Hepatic stellate cell (primary cell): Measurements from ENCODE around the gene NRP2.

Source experiments
- DNase-seq: peaks from one replicate; pipeline ENCODE4 v3.0.0; 2011; ENCODE audit warnings: low spot score

The NRP2 gene

GRCh38 chr2:205733648-205734047 is 51.3 kb downstream of the NRP2 start:
- no peak for DNase-seq

- peak; percentile 80 for DNase-seq
Measured at GRCh38 chr2:205734436-205735037, 52.2 kb downstream of the NRP2 start.

DNA sequence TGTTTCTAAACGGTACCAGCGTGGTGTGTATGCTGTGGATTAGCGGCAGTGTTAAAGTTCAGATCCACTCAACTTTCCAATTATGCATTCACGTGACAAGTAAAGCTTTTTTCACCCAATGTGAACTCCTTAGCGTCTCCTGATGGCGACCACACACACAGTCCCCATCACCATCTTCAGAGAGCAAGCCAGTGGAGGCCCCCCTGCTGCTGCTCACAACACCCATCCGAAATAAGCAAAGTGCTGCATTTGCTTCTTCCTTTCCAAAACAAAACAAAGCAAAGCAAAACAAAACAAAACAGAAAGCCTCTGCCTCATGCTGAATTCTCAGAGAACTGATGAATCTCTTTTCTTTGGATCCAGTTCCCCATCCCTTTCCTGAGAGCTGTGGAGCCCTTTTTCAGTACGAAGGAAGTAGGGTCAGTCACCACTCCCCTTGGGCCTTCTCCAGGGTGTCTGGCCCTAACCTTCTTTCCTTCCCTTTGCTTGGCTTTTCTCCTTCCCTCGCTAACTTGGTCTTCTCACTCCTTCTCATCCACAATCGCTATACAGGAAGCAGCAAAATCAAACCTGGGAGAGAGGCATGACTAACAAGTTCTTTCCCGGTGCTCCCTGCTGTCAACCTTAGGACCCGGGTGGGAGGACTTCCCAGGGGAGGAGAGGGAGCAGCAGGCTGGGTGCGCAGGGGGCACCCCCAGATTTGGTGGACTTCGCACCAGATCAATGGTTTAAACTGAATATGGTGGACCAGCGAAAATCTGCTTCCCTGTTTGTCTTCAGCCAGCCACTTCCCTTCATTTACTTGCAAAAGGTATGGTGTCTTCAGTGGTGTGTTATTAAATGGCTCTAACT is 56.0 kb downstream of the NRP2 start:
- DNase-seq = no peak

GRCh38 chr2:205739620-205740019 is 57.3 kb downstream of the NRP2 start:
- DNase-seq = no peak

DNA sequence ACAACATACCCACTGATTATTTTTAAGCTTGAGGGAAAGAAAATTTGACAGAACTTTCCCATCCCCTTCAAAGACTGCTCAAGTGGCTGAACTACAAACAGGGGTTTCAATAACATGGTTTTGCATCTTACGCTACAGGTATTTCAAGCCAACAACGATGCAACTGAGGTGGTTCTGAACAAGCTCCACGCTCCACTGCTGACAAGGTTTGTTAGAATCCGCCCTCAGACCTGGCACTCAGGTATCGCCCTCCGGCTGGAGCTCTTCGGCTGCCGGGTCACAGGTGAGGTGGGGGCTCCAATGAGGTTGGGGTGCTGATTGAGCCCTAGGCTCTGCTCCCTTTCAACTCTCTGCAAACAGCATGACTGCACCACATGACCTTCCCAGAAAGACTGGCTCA is 58.1 kb downstream of the NRP2 start:
- no peak for DNase-seq

DNA sequence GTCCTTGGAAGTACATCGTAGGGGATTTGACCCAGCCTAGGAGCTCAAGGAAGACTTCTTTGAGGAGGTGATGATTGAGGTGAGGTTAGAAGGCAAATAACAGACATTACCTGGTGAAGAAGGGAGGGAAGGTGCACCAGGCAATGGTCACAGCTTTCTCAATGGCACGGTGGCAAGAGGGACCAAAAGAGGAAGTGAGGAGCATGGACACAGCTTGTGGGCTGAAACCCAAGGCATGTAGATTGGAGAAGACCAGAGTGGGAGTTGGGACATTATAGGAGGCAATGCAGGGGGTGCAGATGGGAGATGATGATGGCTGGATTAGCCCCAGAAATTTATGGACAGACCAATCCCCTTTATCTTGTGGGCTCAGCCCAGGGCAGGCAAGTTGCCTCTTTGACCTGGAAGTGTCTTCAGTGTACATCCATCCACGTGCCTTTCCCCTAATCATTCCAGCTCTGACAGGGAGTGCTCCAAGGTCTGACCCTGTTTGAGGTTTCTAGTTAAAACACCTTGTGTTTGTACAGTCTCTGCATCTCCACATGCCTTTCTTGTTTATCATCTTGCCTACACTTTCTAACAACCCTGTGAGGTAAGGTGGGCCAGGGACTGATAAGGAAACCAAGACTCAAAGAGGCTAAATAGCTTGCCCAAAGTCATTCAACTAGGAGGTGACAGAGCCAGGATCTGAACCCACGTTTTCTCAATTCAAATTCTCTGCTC is 59.1 kb downstream of the NRP2 start:
- no peak for DNase-seq

DNA sequence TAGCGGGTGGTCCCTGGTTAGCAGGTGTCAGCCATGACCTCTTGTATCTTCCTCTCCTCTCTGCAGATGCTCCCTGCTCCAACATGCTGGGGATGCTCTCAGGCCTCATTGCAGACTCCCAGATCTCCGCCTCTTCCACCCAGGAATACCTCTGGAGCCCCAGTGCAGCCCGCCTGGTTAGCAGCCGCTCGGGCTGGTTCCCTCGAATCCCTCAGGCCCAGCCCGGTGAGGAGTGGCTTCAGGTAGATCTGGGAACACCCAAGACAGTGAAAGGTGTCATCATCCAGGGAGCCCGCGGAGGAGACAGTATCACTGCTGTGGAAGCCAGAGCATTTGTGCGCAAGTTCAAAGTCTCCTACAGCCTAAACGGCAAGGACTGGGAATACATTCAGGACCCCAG is 60.8 kb downstream of the NRP2 start:
- no peak for DNase-seq

DNA sequence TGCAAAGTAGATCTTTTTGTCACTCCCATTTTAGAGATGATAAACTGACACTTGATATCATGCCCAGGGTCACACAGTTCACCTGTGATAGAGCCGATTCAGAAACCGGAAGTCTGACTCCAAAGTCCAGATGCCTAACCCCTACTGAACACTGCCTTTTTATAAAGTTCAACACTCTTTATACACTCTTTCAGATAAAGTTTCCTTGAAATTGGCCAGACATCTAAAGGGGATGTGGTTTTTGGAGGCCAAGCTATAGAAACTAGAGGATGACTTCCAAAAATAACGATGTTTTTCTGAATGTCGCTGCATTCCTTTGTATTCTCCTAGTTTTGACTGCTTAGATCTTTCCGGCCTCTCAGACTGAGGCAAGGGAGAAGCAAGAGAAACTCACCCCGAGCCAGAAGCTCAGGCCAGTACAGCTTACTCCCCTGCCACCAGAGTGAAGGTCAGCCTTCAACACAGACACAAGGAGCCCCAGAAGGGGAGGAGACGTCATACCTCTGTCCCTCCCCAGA is 61.8 kb downstream of the NRP2 start:
- DNase-seq = no peak

DNA sequence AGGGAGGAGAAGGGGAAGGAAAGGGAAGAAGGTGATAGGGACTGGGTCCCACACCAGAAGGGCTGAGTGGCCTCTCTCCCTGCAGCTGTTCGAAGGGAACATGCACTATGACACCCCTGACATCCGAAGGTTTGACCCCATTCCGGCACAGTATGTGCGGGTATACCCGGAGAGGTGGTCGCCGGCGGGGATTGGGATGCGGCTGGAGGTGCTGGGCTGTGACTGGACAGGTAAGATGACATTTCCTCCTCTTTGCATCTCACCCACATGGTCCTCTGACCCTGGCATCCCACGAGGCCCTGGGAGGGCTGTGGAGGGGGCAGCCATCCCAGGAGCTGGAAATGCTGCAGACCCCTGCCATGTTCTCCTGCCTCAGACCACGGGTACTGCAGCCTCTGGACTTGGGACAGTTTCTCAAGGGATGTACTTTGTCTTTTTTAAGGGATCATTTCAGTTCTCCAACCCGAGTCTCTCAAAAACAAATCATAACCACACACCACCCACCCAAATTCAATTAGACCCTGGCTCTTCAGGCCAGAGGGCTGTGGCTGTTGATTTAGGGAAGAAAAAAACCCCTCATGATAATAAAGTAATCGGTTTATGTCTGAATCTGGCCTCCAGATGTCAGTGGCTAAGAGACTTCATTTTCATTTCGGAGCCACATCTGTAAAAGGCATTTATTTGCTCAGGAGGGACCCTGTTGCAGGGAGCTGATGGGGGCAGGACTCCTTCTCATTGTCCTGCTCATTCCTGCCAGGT is 63.5 kb downstream of the NRP2 start:
- DNase-seq = no peak

DNA sequence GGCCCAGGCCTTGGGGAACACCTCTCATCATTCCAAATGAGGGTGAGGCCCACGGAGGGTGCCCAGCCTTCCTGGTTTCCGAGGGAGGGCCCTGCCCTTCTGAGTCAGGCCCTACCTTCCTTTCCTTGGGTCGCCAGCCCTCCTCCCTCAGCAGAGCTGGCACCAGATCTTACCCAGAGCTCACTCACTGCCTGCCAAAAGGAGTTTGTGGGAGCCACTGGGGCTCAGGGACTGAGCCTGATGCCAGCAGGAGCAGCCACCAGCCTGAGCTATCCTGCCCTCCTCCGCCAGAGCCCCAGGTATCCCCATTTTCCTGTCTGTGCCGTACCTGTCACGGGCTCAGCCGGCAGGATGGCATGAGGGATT is 64.1 kb downstream of the NRP2 start:
- no peak for DNase-seq

GRCh38 chr2:205747829-205748386 is 65.6 kb downstream of the NRP2 start:
- no peak for DNase-seq

- DNase-seq = no peak
Measured at GRCh38 chr2:205748639-205749038, 66.3 kb downstream of the NRP2 start.

- no peak for DNase-seq
Measured at GRCh38 chr2:205749078-205749477, 66.8 kb downstream of the NRP2 start.

DNA sequence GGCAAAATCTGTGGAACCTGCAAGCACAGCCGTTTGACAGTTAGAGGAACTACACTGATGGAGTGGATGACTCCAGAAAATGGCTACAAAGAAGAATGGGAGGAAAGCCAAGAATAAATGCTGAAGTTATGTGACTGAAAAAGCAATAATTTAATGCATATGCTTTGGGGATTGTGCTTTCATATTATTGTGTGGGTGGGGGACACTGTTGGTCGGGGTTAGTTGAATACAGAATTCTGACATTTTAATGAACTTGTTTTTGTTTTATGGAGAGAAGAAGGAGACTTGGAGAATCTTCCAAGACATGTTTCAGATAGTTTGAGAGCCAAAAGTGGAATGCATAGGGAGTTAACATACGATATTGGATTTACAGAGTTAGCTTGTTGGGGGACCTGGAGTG is 68.5 kb downstream of the NRP2 start:
- no peak for DNase-seq

DNA sequence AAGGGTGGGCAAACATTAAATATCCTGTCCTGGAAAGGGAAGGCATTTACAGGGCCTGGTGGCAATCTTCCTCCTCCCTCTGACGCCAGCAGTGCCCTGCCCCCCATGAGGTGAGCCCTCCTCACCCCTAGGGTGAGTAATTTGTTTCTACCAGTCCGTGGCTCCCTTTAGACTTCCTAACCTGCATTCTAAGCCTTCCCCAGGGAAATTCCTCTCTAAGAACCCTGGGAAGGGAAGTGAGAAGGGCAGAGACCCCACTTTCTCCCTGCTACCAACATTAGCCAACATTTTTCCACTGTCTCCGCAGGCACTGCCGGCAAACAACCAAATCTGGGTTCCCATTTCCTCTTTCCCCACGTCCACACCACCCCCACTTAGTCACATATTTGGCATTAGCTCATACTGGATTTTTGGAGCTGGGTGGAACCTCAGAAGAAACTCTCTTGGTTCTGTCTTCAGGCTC is 69.3 kb downstream of the NRP2 start:
- DNase-seq = no peak

DNA sequence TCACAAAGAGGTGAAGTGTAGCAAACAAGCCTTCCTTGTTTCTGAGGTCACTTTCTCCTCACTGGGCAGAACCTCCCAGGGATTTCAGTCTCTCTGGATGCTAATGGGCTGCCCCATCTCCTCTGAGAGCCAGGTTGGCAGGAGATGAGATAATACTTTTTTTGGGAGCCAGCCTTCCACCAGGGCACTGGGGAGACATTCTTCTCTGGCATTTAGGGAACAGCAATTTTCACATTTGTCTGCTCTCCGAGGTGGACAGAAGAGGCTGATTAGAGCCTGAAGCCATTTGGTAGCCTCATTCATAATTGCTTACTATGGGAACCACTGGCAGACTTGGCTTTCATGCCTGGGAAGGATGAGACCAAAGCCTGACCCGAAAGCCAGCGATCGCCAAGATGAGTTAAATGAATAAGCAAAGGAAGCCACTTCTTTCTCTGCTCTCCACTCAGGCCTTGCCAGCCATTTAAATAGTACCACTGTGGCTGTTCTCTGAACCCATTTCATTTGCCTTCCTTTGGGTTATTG is 70.1 kb downstream of the NRP2 start:
- no peak for DNase-seq

DNA sequence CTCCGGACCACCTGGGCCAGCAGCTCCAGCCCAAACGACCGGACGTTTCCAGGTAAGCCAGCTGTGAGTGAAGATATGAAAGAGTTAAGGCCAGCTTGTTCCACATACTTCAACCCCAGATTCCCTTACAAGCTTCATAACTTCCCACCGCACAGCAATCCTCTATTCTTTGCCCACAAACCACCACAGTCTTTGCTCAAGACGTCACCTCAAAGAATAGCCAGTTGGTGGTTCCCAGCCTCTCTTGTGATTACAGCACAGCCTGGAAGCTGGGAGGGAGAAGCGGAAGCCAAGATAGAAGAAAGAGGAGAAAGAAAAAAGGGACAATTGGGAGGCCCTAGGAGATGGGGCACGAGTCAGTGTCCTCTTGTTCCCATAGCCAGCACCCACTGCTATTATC is 70.6 kb downstream of the NRP2 start:
- DNase-seq = no peak

DNA sequence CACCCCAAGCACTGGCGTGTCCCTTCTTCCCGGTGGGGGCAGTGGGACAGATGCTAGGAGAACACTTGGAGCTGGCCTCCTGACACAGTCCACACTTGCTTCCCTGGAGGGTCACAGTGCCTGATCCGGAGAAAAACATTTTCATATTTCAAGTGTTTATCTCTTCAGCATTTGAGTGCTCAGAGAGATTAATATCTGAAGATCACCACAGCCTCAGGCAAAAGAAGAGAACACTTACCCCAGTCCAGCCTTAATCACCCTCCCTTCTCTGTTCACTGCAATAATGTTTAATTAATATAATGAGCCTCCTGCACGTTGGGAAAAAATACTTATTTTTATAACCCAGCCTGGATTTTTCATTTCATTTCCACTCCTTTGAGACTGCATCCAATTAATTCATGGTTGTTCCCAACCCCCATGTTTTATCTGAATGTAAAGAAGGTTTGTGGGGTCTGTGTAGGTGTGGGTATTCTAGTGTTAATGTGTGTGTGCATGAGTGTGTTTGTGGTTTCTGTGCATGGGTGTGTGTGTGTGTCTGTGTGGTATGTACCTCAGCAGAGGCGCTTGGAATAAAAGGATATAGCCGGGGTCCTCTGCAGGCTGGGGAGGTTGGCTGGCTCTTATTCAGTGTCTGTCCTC is 72.1 kb downstream of the NRP2 start:
- DNase-seq = no peak

- DNase-seq = peak; percentile 45
Measured at GRCh38 chr2:205754924-205755321, 72.6 kb downstream of the NRP2 start.

GRCh38 chr2:205755923-205756322 is 73.6 kb downstream of the NRP2 start:
- DNase-seq = no peak

- no peak for DNase-seq
Measured at GRCh38 chr2:205757271-205757670, 75.0 kb downstream of the NRP2 start.
